Activated T-helper 2 cell treated with anti-CD3 and anti-CD28 coated beads, Interferon-gamma antibody, Interleukin-2, Interleukin-4, amounts not matched to agents 10 μg/mL and 5 μg/mL and 100 μg/mL, durations not matched to agents 14 hours and 24 hours and 36 hours (primary cell): ENCODE data around the gene DOC2A. TPM values are rescaled to one million over a fixed set of nuclear protein-coding genes. Genes with fewer than 3 reads are reported as not detected.
"Not testable (repeated sequence)": the region's sequence is repeated elsewhere in the genome, so short reads cannot be mapped to it uniquely, and the experiment has no call there.

ENCODE experiments used
- DNase-seq: peaks from one replicate; pipeline ENCODE4 v3.0.0; 2021; ENCODE audit warnings: low spot score
- H3K27ac Mint-ChIP-seq: one replicate; pipeline ENCODE4 v1.8.0; 2021; ENCODE audit warnings: mixed read lengths
- H3K27me3 Mint-ChIP-seq: one replicate; pipeline ENCODE4 v1.8.0; 2021; ENCODE audit warnings: low read depth, mixed read lengths
- H3K36me3 Mint-ChIP-seq: one replicate; pipeline ENCODE4 v1.8.0; 2021; ENCODE audit warnings: low read depth, mixed read lengths
- H3K4me1 Mint-ChIP-seq: one replicate; pipeline ENCODE4 v1.8.0; 2021; ENCODE audit warnings: low read depth, mixed read lengths
- H3K4me3 Mint-ChIP-seq: one replicate; pipeline ENCODE4 v1.8.0; 2021; ENCODE audit warnings: low read depth, mild to moderate bottlenecking, moderate library complexity, mixed read lengths
- H3K9me3 Mint-ChIP-seq: one replicate; pipeline ENCODE4 v1.8.0; 2021; ENCODE audit warnings: mixed read lengths
- intact Hi-C: fragments of 100-400 bp; cut with micrococcal nuclease; formaldehyde crosslinking; loops from one replicate; pipeline ENCODE4 v1.15.1; 2023
- total RNA-seq: library from RNA; stranded (reverse); gene quantifications from 2 replicates; pipeline ENCODE4 v1.2.3, GENCODE V29; 2022

The DOC2A gene
- total RNA-seq, 1 donor from 2014 or later = 0.87 TPM

DNA sequence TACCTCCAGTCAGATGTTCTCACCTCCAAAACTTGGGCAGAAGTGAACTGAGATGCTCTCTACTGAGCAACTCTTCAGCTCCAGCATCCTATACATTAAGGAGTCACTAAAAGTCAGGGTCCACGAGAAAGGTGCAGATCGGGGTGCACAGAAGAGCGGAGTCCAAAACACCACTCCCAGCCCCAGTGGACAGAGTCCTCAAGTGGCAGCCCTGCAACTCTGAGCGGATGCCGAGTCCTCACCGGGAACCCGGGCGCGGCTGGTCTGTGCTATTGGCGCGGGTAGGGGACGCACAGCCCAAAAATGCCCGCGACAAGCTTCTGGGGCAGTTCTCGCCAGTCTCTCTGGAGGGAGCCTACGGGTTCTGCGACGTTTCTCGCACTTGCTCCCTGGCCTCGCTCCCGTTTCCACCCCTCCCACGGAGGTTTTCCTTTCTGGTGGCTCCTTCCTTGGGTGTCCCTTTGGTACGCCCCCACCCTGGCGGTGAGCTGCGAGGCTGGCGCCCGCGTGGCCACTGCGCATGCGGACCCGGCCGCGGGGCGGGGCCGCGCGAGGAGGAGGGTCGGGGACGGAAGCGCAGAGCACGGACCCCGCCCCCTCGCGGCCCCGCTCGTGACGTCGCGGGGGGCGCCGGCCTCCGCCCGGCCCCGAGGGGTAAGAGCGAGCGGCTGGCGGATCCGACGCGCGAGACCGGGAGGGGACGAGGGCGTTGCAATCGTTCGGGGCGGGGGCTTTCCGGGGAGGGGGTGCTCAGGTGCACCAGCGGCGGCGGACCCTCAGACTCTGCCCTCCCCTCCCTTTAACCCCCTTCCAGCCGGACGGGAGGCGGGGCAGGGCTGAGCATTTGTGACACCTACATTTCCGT lies 49.1 kb downstream of the DOC2A start, which contains the start of gene TMEM219:
Gene TMEM219, plus strand, starts transcription at position 601 of the 865 bp plus-strand sequence. CDS start 1,065 bp downstream, outside the sequence.
- peaks cover 20% of the 10 kb centered on the region for H3K4me1 Mint-ChIP-seq
- H3K9me3 Mint-ChIP-seq = no peaks in the 10 kb centered on the region
- intact Hi-C loops = loop anchor here (5.0 kb wide), 1 partner anchor 34 kb away; the partner anchor contains the start of gene KCTD13
- H3K27ac Mint-ChIP-seq = peak within 1 kb of the TSS; percentile 69
- H3K4me3 Mint-ChIP-seq = peak within 1 kb of the TSS; percentile 85
- no peaks in the 10 kb centered on the region for H3K27me3 Mint-ChIP-seq
- H3K36me3 Mint-ChIP-seq = peaks cover 7% of the 10 kb centered on the region
- DNase-seq = peak; percentile 93

DNA sequence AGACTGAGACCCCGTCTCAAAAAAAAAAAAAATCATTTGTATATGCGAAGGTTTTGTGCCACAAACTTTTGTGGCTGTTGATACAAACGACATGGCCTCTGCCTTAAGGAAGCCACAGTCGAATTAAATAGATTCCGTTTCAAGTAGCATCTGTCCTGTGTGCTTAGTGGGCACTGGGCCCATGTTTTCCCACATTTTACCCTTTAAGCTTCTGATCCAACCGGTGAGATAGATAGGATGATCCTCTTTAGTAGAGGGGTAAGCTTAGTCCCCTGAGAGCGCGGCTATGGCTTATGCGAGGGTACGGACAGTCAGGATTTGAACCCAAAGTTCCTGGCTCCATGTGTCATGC lies 49.7 kb downstream of the DOC2A start:
- intact Hi-C loops = loop anchor here (5.0 kb wide), 1 partner anchor 34 kb away; the partner anchor contains the start of gene KCTD13
- no peak for DNase-seq
- Mint-ChIP-seq H3K27ac (peak overlapping the region; percentile 62), H3K9me3 (no peaks in the 10 kb centered on the region), H3K36me3 (peaks cover 7% of the 10 kb centered on the region), H3K27me3 (no peaks in the 10 kb centered on the region), H3K4me3 (peak overlapping the region; percentile 85), H3K4me1 (peaks cover 20% of the 10 kb centered on the region)

DNA sequence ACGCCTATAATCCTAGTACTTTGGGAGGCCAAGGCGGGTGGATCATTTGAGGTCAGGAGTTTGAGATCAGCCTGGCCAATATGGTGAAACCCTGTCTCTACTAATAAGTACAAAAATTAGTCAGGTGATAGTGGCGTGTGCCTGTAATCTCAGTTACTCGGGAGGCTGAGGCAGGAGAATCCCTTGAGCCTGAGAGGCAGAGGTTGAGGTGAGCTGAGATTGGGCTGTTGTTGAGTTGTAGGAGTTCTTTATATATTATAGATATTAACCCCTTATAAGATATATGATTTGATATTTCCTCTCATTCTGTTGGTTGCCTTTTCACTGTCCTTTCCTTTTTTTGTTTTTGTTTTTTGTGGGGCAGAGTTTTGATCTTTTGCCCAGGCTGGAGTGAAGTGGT lies 51.0 kb downstream of the DOC2A start:
- intact Hi-C loops = loop anchor here (5.0 kb wide), 1 partner anchor 33 kb away; the partner anchor contains the start of gene KCTD13
- not testable (repeated sequence) for H3K27me3 Mint-ChIP-seq, H3K36me3 Mint-ChIP-seq, H3K4me3 Mint-ChIP-seq, DNase-seq, H3K9me3 Mint-ChIP-seq, H3K27ac Mint-ChIP-seq
- H3K4me1 Mint-ChIP-seq = peaks cover 18% of the 10 kb centered on the region

DNA sequence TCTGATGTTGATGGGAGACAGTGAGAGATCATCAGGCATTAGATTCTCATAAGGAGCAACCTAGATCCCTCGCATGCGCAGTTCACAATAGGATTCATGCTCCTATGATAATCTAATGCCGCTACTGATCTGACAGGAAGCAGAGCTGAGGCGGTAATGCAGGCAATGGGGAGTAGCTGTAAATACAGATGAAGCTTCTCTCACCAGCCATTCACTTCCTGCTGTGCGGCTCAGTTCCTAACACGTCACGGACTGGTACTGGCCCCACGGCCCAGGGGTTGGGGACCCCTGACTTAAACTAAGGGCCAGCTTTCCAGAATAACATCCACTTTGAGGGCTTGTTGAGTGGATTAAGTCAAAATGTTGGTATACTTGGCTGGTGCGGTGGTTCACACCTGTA lies 51.5 kb downstream of the DOC2A start:
- H3K27ac Mint-ChIP-seq = no peak overlapping the region
- DNase-seq = no peak
- no peaks in the 10 kb centered on the region for H3K27me3 Mint-ChIP-seq
- H3K9me3 Mint-ChIP-seq = no peaks in the 10 kb centered on the region
- peaks cover 2% of the 10 kb centered on the region for H3K36me3 Mint-ChIP-seq
- no peak overlapping the region for H3K4me3 Mint-ChIP-seq
- intact Hi-C loops = no loop called here
- H3K4me1 Mint-ChIP-seq = peaks cover 17% of the 10 kb centered on the region

DNA sequence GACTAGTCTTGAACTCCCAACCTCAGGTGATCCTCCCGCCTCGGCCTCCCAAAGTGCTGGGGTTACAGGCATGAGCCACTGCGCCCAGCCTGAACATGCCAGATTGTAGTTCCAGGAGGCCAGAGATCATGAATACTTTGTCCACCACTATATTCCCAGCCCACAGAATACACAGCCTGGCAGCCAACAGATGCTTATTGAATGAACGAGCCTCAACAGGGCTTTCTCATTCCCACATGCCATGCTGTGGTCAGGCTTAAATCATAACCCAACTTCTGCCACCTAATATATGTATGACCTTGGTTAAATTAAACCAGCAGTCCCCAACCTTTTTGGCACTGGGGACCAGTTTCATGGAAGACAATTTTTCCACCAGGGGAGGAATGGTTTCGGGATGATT lies 52.1 kb downstream of the DOC2A start:
- H3K4me3 Mint-ChIP-seq = no peak overlapping the region
- H3K9me3 Mint-ChIP-seq = no peaks in the 10 kb centered on the region
- no peak overlapping the region for H3K27ac Mint-ChIP-seq
- peaks cover 2% of the 10 kb centered on the region for H3K36me3 Mint-ChIP-seq
- DNase-seq = no peak
- no peaks in the 10 kb centered on the region for H3K27me3 Mint-ChIP-seq
- intact Hi-C loops = no loop called here
- H3K4me1 Mint-ChIP-seq = peaks cover 17% of the 10 kb centered on the region

Other genes starting within 250 kb of the DOC2A start
- not detected in 2 replicates for gene ZG16, start 232.8 kb downstream of the DOC2A start, total RNA-seq
- 132 and 136 TPM in 2 replicates for gene KIF22, start 220.3 kb downstream of the DOC2A start, total RNA-seq
- 387 and 388 TPM in 2 replicates for gene MAZ, start 204.5 kb downstream of the DOC2A start, total RNA-seq
- gene PRRT2, start 198.8 kb downstream of the DOC2A start, total RNA-seq = 1.8 and 2.0 TPM in 2 replicates
- gene PAGR1, start 194.9 kb downstream of the DOC2A start, total RNA-seq = 27.6 and 29.5 TPM in 2 replicates
- 130 and 135 TPM in 2 replicates for gene MVP, start 190.6 kb downstream of the DOC2A start, total RNA-seq
- 64.2 and 66.6 TPM in 2 replicates for gene CDIPT, start 147.8 kb downstream of the DOC2A start, total RNA-seq
- gene SEZ6L2, start 111.5 kb downstream of the DOC2A start, total RNA-seq = 0.11 and 0.55 TPM in 2 replicates
- 2.1 and 2.2 TPM in 2 replicates for gene ASPHD1, start 110.5 kb downstream of the DOC2A start, total RNA-seq
- gene KCTD13, start 84.8 kb downstream of the DOC2A start, total RNA-seq = 39.7 and 47.5 TPM in 2 replicates
- 52.1 and 59.0 TPM in 2 replicates for gene TMEM219, start 48.9 kb downstream of the DOC2A start, total RNA-seq
- gene TAOK2, start 37.2 kb downstream of the DOC2A start, total RNA-seq = 36.0 and 36.5 TPM in 2 replicates
- 40.3 and 40.7 TPM in 2 replicates for gene HIRIP3, start 15.4 kb downstream of the DOC2A start, total RNA-seq
- gene INO80E, start 14.8 kb downstream of the DOC2A start, total RNA-seq = 112 and 119 TPM in 2 replicates
- not detected in 2 replicates for gene C16orf92, start 12.2 kb upstream of the DOC2A start, total RNA-seq
- gene TLCD3B, start 20.2 kb upstream of the DOC2A start, total RNA-seq = 2.3 and 2.6 TPM in 2 replicates
- gene ALDOA, start 54.7 kb upstream of the DOC2A start, total RNA-seq = 2,017 and 2,037 TPM in 2 replicates
- gene PPP4C, start 65.0 kb upstream of the DOC2A start, total RNA-seq = 143 and 144 TPM in 2 replicates
- 2.7 and 2.9 TPM in 2 replicates for gene TBX6, start 80.9 kb upstream of the DOC2A start, total RNA-seq
- 14.0 and 14.2 TPM in 2 replicates for gene YPEL3, start 85.2 kb upstream of the DOC2A start, total RNA-seq
- 6.4 and 7.7 TPM in 2 replicates for gene GDPD3, start 102.5 kb upstream of the DOC2A start, total RNA-seq
- gene MAPK3, start 112.2 kb upstream of the DOC2A start, total RNA-seq = 61.9 and 63.9 TPM in 2 replicates
- gene CORO1A, start 172.6 kb upstream of the DOC2A start, total RNA-seq = 843 and 845 TPM in 2 replicates
- gene BOLA2B, start 182.6 kb upstream of the DOC2A start, total RNA-seq = 225 and 245 TPM in 2 replicates
- gene SLX1A, start 182.8 kb upstream of the DOC2A start, total RNA-seq = 58.4 and 65.3 TPM in 2 replicates
- gene SULT1A3, start 188.2 kb upstream of the DOC2A start, total RNA-seq = 13.6 and 19.1 TPM in 2 replicates
- gene NPIPB13, start 237.5 kb upstream of the DOC2A start, total RNA-seq = 14.9 and 16.8 TPM in 2 replicates